GM10266 (cell line): ENCODE data around the gene PRICKLE4.

Source experiments
- DNase-seq: peaks from one replicate; pipeline ENCODE4 v3.0.0; 2012; ENCODE audit errors: extremely low spot score
- CTCF ChIP-seq: IDR thresholded peaks from 2 replicates; pipeline ENCODE4 v1.5.1; 2012; ENCODE audit warnings: mild to moderate bottlenecking, low read depth; ENCODE audit not compliant: control insufficient read depth, insufficient read depth; ENCODE audit errors: missing control alignments

The PRICKLE4 gene

GRCh38 chr6:41779336-41779735, 1.2 kb upstream of the PRICKLE4 start:
- DNase-seq: peak; percentile 51
- TF ChIP-seq CTCF: no peak

- peak; percentile 99 for DNase-seq
- peak; percentile 98 for TF ChIP-seq CTCF
These were observed 613 bp upstream of the PRICKLE4 start, which contains the start of gene FRS3 for GRCh38 chr6:41779788-41780550. TSS of gene FRS3 (minus strand) at chr6:41779900. CDS start at chr6:41776987, 2,913 bp downstream.

GRCh38 chr6:41781366-41781730, 766 bp downstream of the PRICKLE4 start:
- TF ChIP-seq CTCF: no peak
- DNase-seq: peak; percentile 18

GRCh38 chr6:41783106-41783780, 2.7 kb downstream of the PRICKLE4 start:
- TF ChIP-seq CTCF: no peak
- DNase-seq: peak; percentile 18

GRCh38 chr6:41784581-41785171, 4.1 kb downstream of the PRICKLE4 start:
- no peak for TF ChIP-seq CTCF
- peak; percentile 14 for DNase-seq

GRCh38 chr6:41785254-41785653, 4.7 kb downstream of the PRICKLE4 start:
- DNase-seq: no peak
- TF ChIP-seq CTCF: no peak
